HL-60/S4 (cell line): ENCODE measurements around the gene ABHD14A.
"Not testable (repeated sequence)": the region's sequence is repeated elsewhere in the genome, so short reads cannot be mapped to it uniquely, and the experiment has no call there.

Source experiments
- in situ Hi-C: fragments of 300-500 bp; cut with MboI; formaldehyde crosslinking; loops from 2 replicates; pipeline ENCODE4 v1.14.3; 2022; ENCODE audit warnings: low sequenced_read_pairs

The ABHD14A gene

DNA sequence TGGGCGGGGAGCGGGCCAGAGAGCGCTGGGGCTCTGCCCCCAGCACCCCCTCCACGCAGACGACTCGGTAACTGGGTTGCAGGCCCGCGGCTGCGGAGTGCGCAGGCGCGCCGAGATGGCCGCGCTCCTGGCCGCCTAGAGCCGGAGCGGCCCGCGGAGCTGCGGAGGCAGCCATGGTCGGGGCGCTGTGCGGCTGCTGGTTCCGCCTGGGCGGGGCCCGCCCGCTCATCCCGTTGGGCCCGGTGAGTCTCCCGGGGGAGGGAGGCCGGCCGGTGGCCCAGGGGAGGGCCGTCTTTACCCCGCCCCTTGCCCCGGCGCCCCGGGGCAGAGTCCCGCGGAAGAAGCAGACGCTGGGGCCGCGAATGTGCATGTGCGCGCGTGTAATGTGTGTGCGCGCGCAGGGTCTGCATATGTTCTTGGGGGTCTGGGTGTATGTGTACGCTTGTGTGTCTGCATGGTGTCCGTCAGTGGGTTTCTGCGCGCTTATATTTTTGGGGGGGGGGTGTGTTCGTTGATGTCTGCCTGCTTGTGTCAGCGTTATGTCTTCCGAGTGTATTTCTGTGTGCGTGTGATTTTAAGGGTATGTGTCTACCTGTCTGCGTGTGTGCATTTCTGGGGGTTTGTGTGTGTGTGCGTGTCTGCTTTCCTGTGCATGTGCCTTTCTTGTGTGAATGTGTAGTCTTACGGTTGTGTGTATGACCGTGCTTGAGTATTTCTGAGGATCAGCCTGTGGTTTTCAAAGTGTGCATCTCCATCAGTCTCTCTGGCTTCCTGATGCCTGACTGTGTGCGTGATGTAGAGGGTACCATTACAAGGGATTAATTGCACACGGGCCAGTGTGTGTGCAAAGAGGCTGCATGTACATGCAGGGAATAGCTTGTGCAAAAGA, at the start of gene ABHD14A:
TSS of gene ABHD14A (plus strand) at position 102 of the 889 bp plus-strand sequence. CDS start at position 174, 72 bp downstream.
- in situ Hi-C loops: no loop called here

DNA sequence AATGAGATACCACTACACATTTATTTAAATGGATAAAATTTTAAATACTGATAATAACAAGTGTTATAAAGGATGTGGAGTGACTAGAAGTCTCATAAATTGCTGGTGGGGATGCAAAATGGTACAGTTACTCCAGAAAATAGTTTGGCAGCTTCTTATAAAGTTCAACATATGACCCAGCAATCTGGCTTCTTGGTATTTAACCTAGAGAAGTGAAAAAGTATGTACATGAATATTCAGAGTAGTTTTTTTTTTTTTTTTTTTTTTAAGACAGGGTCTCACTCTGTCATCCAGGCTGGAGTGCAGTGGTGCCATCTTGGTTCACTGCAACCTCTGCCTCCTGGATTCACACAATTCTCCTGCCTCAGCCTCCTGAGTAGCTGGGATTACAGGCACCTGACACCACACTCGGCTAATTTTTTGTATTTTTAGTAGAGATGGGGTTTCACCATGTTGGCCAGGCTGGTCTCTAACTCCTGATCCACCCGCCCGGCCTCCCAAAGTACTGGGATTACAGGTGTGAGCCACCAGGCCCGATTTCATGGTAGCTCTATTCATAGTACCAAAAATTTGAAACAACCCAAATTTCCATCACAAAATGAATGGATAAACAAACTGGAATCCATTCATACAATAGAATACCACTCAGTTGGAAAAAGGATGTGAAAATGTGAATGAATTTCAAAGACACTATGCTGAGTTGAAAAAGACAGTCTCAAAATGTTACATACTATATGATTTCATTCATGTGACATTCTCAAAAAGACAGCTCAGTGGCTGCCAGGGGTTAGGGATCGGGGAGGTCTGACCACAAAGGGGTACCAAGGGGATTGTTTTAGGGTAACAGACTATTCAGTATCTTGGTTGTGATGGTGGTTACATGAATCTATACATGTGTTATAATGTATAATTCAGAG, 47.5 kb upstream of the ABHD14A start:
- in situ Hi-C loops: no loop called here

DNA sequence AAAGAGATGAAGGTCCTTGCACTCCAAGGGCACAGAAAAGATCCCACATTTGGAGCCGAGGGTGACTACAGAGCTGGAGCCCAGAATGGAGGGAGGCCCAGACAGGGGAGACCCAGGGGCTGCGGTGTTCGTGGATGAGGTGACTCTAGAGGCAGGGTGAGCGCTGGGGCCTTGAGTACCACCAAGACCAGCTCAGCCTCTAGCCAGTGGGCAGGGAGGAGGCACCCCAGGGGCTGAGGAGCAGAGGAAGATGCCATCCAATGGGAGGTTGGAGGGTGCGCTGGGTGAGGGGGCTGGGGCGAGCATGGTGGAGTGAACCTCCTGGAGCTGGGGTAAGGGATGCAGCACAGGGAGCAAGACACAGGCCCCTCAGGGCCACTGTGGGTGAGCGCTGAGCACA, 46.4 kb upstream of the ABHD14A start:
- in situ Hi-C loops: no loop called here

DNA sequence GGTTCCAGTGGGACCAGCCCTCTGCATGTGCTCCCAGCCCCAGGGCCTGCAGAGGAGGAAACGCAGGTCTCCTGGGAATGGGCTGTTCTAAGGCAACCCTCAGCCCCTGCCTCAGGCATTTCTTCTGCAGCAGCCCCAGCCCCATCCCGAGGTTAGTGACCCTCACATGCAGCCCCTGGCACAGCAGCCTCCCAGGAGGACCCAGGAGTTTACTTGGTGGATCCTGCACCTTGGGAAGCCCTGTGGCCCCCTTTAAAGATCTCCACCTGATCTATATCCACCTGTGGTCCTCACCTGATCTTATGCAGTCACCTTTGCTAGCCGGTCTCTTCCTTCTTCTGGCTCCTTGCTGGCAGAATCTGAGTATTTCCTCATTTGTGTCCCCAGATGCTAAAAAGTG, 45.9 kb upstream of the ABHD14A start:
- in situ Hi-C loops: not testable (repeated sequence)

- in situ Hi-C loops: no loop called here
These were observed 45.4 kb upstream of the ABHD14A start for GRCh38 chr3:51929420-51930003.

- in situ Hi-C loops: no loop called here
These were observed 44.4 kb upstream of the ABHD14A start for GRCh38 chr3:51930439-51930838.

DNA sequence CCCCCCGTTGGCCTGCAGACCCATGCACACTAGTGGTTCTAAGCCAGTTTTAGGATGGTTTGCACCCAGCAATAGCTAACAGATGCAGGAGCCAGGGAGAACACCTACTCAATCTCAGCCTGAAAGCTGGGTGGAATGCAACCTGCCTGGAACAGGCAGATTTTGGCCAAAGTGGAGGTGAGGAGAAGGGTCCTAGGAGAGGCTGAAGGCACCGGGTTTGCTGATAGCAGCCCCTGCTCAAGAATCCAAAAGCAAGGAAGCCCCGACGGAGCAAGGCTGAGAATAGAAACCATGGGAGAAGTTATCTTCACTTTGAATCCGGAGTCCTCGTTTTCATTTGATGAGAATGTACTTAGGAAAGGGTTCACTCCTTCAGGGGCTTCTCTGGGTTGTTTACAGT, 43.1 kb upstream of the ABHD14A start:
- in situ Hi-C loops: no loop called here

DNA sequence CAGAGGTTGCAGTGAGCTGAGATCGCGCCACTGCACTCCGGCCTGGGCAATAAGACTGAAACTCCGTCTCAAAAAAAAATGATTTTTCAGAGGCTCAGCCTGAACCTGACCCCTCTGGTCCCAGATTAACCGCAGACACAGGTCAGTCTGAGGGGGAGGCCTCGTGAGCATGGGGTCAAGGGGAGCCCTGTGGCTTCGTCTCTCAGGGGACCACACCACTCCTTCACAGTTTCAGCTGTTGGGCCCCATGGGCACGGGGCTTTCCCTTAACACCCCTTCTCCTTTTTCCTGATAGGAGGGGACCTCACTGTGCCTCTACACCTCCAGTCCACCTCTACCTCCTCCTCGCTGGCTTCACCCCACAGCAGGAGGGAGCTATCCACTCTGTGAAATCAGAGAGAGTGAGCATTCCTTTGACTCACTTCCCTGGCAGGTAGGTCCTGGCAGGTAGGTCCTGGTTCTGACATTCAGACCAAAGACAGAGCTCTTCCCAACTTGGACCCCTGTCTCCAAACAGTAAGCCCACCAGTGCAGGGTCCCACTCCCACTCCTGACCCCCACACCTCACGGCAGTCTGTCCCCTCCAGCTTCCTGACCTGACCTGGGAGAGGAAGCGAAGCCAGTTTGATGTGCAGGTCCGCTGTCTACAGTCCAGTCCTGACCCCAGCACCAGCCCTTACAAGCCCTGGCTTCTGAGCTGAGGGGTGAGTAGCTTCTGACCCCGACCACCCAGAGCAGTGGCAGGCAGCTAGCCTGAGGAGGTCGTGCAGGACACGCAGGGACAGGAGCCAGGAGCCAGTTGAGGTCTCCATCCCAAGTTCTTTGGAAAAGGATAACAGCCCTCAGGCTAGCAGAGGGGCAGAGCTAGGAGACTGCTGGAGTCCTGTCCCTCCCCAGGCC, 42.1 kb upstream of the ABHD14A start:
- in situ Hi-C loops: no loop called here

GRCh38 chr3:51933471-51934138, 41.3 kb upstream of the ABHD14A start:
- in situ Hi-C loops: no loop called here

DNA sequence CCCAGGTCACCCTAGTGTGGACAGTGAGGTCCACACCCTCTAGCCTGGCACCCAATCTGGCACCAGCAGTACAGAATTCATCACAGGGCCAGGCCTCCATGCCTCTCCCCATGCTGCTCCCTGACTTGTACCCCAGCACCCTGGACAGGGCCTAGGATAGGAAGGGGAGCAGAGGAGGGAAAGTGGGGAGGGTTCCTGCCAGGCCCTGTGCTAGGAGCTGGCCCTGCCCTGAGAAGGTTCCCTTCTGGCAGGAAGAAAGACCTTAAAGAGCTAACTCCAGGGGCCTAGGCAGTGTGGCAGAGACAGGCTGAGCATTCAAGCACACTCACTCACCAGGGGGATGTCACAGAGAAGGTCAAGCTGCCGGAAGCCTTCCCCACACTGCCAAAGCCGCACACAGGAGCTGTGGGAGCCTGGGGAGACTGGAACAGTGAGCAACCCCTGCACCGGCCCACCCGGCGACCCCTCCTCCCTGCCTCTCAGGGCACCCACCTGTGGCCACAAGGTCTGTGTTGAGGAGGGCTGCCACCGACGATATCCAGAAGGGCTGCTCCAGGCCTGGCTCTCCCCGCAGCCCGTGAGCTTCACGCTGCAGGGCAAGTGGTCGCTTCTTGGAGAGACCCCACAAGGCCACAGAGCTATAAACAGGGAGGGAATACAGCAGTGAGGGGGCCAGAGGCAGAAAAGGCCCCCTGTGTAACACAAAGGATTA, 40.6 kb upstream of the ABHD14A start:
- in situ Hi-C loops: no loop called here

DNA sequence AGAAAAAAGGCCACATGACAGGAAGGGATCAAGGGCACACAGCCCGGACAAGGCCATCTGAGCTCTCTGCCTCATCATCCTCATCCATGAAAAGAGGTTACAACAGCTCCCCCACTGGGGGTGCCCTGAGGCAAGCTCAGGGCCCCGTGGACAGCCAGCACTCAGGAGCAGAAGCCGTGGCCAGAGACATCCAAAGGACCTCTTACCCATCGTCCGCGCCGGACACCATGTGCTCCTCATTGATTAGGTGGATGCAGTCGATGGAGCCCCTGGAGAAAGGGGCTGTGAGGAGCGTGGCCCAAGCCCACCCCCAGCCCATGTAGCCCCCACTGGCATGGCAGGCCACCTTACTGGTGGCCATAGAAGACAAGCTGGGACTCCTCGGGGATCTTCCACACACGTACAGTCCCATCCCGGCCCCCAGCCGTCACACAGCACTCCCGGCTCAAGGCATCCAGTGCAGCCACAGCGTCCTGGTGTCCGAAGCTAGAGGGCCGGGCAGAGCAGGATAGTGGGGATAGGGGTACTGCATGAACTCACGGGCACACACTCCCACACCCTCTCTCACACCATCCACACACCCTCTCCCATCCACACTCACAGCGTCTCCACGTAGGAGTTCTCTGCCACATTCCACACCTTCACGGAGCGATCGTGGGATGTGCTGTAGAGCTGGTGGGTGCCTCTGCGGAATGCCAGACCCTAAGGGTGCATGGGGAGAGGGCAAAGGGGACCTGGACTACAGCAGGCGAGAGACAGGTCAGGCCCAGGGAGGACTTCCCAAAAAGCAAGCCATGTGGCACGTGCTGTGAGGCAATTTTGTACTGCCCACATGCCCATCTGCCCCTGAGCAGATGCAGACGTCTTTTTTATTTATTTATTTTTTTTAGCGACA, 39.6 kb upstream of the ABHD14A start:
- in situ Hi-C loops: no loop called here

DNA sequence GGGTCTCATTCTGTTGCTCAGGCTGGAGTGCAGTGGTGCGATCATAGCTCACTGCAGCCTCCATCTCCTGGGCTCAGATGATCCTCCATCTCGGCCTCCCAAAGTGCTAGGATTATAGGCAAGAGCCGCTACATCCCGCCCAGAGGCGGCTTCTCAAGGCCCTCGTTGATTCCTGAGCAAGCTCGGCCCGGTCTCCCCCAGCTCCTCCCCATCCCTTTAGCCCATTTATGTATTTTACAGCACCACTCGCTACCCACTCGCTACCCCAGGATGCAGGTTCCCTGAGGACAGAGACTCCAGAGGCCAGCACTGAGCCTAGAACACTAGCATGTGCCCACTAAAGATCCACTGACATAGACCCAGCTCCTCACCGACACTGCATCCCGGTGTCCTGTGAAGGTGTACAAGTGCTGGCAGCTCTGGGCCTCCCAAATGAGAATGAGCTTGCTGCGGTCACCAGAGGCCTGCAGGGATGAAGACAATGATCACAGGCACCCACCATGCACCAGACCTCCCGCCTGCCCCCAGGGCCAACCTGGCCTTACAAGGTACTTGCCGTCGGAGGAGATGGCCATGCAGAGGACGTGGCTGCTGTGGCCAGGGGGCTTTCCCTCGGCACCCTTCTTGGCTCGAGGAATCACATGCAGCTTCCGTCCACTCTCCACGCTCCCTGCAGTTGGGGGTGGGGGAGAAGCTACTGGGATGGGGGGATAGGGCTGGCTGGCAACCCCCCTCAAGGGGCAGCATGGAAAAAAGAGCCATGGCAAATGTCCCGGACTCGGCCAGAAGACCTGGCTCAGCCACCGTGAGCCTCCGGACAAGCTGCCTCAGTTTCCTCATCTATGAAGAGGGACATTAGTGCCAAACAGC, 38.7 kb upstream of the ABHD14A start:
- in situ Hi-C loops: no loop called here

GRCh38 chr3:51937014-51937413, 37.9 kb upstream of the ABHD14A start:
- in situ Hi-C loops: no loop called here

DNA sequence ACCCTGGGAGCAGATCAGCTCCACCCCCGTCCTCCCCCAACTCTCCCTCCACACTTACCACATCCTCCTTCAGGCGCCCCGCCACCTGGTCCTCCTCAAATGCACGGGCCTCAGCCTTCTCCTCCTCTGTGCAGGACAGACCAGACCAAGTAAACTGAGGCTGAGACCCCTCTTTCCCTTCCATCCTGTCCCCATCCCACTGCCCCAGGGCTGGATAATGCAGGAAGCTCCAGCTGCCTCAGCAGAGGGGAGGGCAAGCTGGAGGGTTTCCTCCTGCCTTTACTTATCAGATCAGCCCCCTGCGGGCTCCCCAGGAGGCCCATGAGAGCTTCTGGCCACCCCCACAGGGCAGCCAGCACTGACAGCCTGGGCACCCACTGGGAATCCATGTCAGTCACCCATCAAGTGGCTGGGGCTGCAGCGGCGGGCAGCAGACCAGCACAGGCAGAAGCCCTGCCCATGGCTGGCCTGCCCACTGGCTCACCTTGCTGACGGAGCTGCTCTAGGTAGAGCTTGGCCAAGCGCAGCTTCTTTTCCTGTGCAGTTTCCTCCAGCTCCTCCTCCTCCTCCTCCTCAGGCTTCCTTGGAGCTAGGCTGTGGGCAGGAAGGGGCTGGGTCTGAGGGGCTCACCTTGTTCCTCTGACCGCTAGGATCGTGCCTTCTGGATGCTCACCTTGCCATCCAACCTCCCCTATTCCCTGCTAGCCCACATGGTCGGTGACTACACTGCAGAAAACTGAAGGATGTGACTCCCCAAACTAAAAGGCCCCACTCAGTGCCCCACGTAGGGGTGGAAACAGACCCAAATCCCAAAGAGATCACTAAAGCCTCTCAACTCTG, 37.0 kb upstream of the ABHD14A start:
- in situ Hi-C loops: no loop called here

DNA sequence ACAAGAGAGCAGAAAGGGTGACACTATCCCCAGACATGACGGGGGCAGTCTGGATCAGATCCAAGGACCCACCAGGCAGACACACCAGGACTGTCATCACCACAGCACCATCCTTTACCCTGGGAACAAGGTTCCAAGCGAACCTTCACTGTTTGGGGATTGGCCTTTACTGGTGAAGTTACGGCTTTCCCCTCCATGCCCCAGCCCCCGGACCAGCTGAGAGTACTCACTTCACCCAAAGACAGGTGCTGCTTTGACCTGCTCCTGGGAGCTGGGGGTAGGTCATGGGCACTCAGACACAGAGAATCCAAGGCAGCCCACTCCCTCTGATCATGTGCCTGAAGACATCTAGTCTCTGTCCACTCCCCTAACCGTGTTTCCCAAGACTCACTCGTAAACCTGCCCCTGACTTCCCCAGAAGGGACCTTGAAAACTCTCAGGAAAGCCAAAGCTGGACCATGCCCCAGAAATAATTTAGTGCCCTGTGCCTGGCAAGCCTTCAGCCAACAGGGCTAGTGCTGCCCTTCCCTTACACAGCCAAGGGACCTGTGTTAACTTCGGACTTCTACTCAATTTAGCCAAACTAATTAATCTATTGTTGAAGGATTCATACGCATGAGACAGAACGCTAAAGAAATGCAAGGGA, 36.0 kb upstream of the ABHD14A start:
- in situ Hi-C loops: no loop called here
